HEK293 (cell line): ENCODE results near the gene SOWAHA.

Source experiments
- KLF9 ChIP-seq: fragments of 450-650 bp; formaldehyde crosslinking; IDR thresholded peaks from 2 replicates; pipeline ENCODE4 v1.5.1; 2016; ENCODE audit warnings: missing biosample characterization, missing genetic modification characterization, low read depth
- TCF7L2 ChIP-seq: IDR thresholded peaks from 2 replicates; pipeline ENCODE4 v1.6.1; 2011; ENCODE audit warnings: low read depth, mild to moderate bottlenecking, inconsistent platforms, low read length, moderate library complexity, borderline replicate concordance
- ZBTB7A ChIP-seq: fragments of 450-650 bp; formaldehyde crosslinking; IDR thresholded peaks from 2 replicates; pipeline ENCODE4 v1.5.1; 2016; ENCODE audit warnings: low read depth, missing biosample characterization, missing genetic modification characterization
- ZNF248 ChIP-seq: fragments of 450-650 bp; formaldehyde crosslinking; IDR thresholded peaks from 2 replicates; pipeline ENCODE4 v1.5.1; 2017; ENCODE audit warnings: missing biosample characterization, missing genetic modification characterization
- ZNF274 ChIP-seq, 2 experiments: fragments of 200-500 bp in 1 of 2; fragments of 450-650 bp in 1 of 2; sonication (Bioruptor generic) in 1 of 2; formaldehyde crosslinking in 1 of 2; IDR thresholded peaks; 2 replicates each; pipeline versions ENCODE4 v1.5.1 to v1.6.1; 2014 to 2016; ENCODE audit warnings: borderline replicate concordance in 1 of 2, inconsistent platforms in 1 of 2, low read length in 1 of 2, missing biosample characterization in 1 of 2, missing genetic modification characterization in 1 of 2
- ZNF292 ChIP-seq: fragments of 450-650 bp; formaldehyde crosslinking; IDR thresholded peaks from 2 replicates; pipeline ENCODE4 v1.5.1; 2016; ENCODE audit warnings: low read depth, missing biosample characterization, missing genetic modification characterization, borderline replicate concordance
- ZNF433 ChIP-seq: fragments of 450-650 bp; formaldehyde crosslinking; IDR thresholded peaks from 2 replicates; pipeline ENCODE4 v1.5.1; 2016; ENCODE audit warnings: missing biosample characterization, missing genetic modification characterization, low read depth
- ZNF555 ChIP-seq: fragments of 450-650 bp; formaldehyde crosslinking; conservative IDR thresholded peaks from 2 replicates; pipeline ENCODE4 v1.5.1; 2017; ENCODE audit warnings: missing biosample characterization, mild to moderate bottlenecking, missing genetic modification characterization, inconsistent platforms
- ZNF792 ChIP-seq: fragments of 450-650 bp; formaldehyde crosslinking; IDR thresholded peaks from 2 replicates; pipeline ENCODE4 v1.5.1; 2016; ENCODE audit warnings: missing biosample characterization, missing genetic modification characterization
- TF ChIP-seq, protein P1 (sequence below): fragments of 450-650 bp; formaldehyde crosslinking; IDR thresholded peaks from 2 replicates; pipeline ENCODE4 v1.5.1; 2016; ENCODE audit warnings: missing biosample characterization, missing genetic modification characterization
- TF ChIP-seq, protein P2 (sequence below): fragments of 450-650 bp; formaldehyde crosslinking; IDR thresholded peaks from 2 replicates; pipeline ENCODE4 v1.5.1; 2016; ENCODE audit warnings: missing biosample characterization, missing genetic modification characterization
- TF ChIP-seq, protein P3 (sequence below): fragments of 450-650 bp; formaldehyde crosslinking; IDR thresholded peaks from 2 replicates; pipeline ENCODE4 v1.5.1; 2016; ENCODE audit warnings: missing biosample characterization, missing genetic modification characterization

DNA sequence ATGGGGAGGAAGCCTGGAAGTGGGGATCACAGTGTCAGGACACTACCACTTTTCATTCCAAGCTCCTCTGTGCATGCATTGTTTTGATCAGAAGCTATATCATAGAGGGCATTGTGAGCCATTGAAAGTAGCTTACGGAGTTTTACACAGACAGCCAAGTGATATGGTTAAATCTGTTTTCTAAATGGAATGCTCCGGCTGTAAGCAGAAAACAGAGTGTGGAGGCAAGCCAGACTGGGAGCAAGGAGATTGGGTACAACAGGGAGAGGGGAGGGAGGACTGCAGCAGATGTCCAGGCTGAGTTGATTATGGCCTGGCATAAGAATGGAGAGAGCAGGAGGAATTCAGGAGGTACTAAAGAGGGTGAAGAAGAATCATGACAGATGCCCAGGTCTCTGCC lies 15.5 kb upstream of the SOWAHA start:
- no peak for TF ChIP-seq TCF7L2
- no peak for TF ChIP-seq ZNF292 (tag by site-specific recombination)
- TF ChIP-seq, protein P1, sequence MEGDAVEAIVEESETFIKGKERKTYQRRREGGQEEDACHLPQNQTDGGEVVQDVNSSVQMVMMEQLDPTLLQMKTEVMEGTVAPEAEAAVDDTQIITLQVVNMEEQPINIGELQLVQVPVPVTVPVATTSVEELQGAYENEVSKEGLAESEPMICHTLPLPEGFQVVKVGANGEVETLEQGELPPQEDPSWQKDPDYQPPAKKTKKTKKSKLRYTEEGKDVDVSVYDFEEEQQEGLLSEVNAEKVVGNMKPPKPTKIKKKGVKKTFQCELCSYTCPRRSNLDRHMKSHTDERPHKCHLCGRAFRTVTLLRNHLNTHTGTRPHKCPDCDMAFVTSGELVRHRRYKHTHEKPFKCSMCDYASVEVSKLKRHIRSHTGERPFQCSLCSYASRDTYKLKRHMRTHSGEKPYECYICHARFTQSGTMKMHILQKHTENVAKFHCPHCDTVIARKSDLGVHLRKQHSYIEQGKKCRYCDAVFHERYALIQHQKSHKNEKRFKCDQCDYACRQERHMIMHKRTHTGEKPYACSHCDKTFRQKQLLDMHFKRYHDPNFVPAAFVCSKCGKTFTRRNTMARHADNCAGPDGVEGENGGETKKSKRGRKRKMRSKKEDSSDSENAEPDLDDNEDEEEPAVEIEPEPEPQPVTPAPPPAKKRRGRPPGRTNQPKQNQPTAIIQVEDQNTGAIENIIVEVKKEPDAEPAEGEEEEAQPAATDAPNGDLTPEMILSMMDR (tag by site-specific recombination): no peak
- TF ChIP-seq, protein P2, sequence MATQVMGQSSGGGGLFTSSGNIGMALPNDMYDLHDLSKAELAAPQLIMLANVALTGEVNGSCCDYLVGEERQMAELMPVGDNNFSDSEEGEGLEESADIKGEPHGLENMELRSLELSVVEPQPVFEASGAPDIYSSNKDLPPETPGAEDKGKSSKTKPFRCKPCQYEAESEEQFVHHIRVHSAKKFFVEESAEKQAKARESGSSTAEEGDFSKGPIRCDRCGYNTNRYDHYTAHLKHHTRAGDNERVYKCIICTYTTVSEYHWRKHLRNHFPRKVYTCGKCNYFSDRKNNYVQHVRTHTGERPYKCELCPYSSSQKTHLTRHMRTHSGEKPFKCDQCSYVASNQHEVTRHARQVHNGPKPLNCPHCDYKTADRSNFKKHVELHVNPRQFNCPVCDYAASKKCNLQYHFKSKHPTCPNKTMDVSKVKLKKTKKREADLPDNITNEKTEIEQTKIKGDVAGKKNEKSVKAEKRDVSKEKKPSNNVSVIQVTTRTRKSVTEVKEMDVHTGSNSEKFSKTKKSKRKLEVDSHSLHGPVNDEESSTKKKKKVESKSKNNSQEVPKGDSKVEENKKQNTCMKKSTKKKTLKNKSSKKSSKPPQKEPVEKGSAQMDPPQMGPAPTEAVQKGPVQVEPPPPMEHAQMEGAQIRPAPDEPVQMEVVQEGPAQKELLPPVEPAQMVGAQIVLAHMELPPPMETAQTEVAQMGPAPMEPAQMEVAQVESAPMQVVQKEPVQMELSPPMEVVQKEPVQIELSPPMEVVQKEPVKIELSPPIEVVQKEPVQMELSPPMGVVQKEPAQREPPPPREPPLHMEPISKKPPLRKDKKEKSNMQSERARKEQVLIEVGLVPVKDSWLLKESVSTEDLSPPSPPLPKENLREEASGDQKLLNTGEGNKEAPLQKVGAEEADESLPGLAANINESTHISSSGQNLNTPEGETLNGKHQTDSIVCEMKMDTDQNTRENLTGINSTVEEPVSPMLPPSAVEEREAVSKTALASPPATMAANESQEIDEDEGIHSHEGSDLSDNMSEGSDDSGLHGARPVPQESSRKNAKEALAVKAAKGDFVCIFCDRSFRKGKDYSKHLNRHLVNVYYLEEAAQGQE (tag by site-specific recombination): no peak
- TF ChIP-seq ZNF433 (tag by site-specific recombination): no peak
- no peak for TF ChIP-seq KLF9 (tag by site-specific recombination)
- TF ChIP-seq ZNF555 (tag by site-specific recombination): no peak
- TF ChIP-seq ZNF274 (IDR thresholded peaks at IDR 0.05; ENCODE audit: low read length): no peak
- no peak for TF ChIP-seq ZNF274 (tag by site-specific recombination; IDR thresholded peaks at IDR 0.05; ENCODE audit: borderline replicate concordance)
- TF ChIP-seq ZNF792 (tag by site-specific recombination): no peak
- TF ChIP-seq, protein P3, sequence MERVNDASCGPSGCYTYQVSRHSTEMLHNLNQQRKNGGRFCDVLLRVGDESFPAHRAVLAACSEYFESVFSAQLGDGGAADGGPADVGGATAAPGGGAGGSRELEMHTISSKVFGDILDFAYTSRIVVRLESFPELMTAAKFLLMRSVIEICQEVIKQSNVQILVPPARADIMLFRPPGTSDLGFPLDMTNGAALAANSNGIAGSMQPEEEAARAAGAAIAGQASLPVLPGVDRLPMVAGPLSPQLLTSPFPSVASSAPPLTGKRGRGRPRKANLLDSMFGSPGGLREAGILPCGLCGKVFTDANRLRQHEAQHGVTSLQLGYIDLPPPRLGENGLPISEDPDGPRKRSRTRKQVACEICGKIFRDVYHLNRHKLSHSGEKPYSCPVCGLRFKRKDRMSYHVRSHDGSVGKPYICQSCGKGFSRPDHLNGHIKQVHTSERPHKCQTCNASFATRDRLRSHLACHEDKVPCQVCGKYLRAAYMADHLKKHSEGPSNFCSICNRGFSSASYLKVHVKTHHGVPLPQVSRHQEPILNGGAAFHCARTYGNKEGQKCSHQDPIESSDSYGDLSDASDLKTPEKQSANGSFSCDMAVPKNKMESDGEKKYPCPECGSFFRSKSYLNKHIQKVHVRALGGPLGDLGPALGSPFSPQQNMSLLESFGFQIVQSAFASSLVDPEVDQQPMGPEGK: no peak
- no peak for TF ChIP-seq ZBTB7A
- no peak for TF ChIP-seq ZNF248 (tag by site-specific recombination)
